GM18873 (cell line): ENCODE measurements around the gene REG4.

Experiments used
- ATAC-seq: cut with Tn5 transposase; IDR thresholded peaks from one replicate; pipeline ENCODE4 v1.9.1; 2021; ENCODE audit warnings: mild to moderate bottlenecking, moderate library complexity, moderate number of reproducible peaks; ENCODE audit not compliant: unreplicated experiment, low FRiP score

REG4 gene

GRCh38 chr1:119782631-119783325, 28.5 kb downstream of the REG4 start:
- no peak for ATAC-seq

- ATAC-seq: no peak
Observed at GRCh38 chr1:119781434-119782210, 29.6 kb downstream of the REG4 start.

- ATAC-seq: no peak
Observed at GRCh38 chr1:119779869-119780356, 31.3 kb downstream of the REG4 start.

GRCh38 chr1:119778886-119779560, 32.2 kb downstream of the REG4 start:
- ATAC-seq: no peak

- no peak for ATAC-seq
Observed at GRCh38 chr1:119778359-119778758, 32.9 kb downstream of the REG4 start.

GRCh38 chr1:119774746-119775490, 36.3 kb downstream of the REG4 start:
- no peak for ATAC-seq

GRCh38 chr1:119773711-119774241, 37.5 kb downstream of the REG4 start:
- ATAC-seq: no peak

GRCh38 chr1:119772298-119772697, 39.0 kb downstream of the REG4 start:
- ATAC-seq: no peak

- ATAC-seq: no peak
Observed at GRCh38 chr1:119771770-119772169, 39.5 kb downstream of the REG4 start.

- ATAC-seq: no peak
Observed at GRCh38 chr1:119771016-119771415, 40.2 kb downstream of the REG4 start.

- no peak for ATAC-seq
Observed at GRCh38 chr1:119768778-119769177, 42.5 kb downstream of the REG4 start, which contains the start of gene HMGCS2. Gene HMGCS2, minus strand, starts transcription at chr1:119768905. Its CDS starts 61 bp downstream, at chr1:119768844.

- no peak for ATAC-seq
Observed at GRCh38 chr1:119767486-119767885, 43.8 kb downstream of the REG4 start.

- no peak for ATAC-seq
Observed at GRCh38 chr1:119766374-119766794, 44.9 kb downstream of the REG4 start.

GRCh38 chr1:119764220-119764619, 47.0 kb downstream of the REG4 start:
- ATAC-seq: no peak

- no peak for ATAC-seq
Observed at GRCh38 chr1:119762953-119763352, 48.3 kb downstream of the REG4 start.

GRCh38 chr1:119762409-119762808, 48.9 kb downstream of the REG4 start:
- ATAC-seq: no peak

- no peak for ATAC-seq
Observed at GRCh38 chr1:119758584-119758983, 52.7 kb downstream of the REG4 start.

- ATAC-seq: no peak
Observed at GRCh38 chr1:119752592-119752991, 58.7 kb downstream of the REG4 start.

- no peak for ATAC-seq
Observed at GRCh38 chr1:119748040-119748439, 63.2 kb downstream of the REG4 start.

- no peak for ATAC-seq
Observed at GRCh38 chr1:119747451-119747850, 63.8 kb downstream of the REG4 start.
